ENCODE measurements around the gene D2HGDH. TPM values are rescaled to one million over a fixed set of nuclear protein-coding genes. Genes with fewer than 3 reads are reported as not detected.
A peak's percentile ranks its signal among the peaks of the same experiment; 100 is the strongest.

The D2HGDH gene
- total and polyA plus RNA-seq, 8 donors = 14.9 to 116 (median 25.6) TPM

DNA sequence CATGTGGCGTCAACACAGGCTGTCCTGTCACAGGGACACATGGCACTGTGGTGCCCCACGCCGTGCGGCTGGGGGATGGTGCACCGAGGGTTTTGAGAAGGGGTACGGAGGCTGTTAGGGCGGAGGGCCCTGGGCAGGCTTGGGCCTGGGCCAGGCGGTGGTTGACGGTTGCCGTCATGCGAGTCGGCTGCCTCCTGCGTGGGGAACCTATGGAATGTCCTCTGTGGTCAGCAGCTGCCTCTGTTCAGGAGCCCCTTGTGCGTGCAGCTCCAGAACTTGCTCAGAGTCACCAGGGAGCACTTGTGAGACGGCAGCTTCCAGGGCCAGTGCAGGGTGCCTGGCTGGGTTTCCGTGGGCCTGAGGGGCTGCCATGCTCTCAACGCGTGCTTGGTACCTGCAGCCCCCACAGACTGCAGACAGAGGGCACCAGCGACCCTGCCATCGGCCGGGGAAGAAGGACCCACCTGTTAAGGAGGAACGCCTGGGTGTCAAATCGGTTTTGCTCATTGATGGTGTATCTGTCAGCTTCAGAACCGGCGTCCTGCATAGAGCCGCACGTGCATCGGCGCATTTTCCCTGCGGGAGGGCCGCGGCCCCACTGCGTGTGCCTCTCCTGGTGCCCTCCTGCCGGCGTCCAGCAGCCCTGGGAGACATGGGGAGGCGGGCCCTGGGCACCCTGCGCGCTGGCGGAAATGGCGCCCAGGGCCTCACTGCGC lies 10.0 kb upstream of the D2HGDH start:
- intact Hi-C loops (cut with DNase I) = no loop called here
- WGBS, 2 donors = 96% methylated on average over 41 of the region's 41 CpGs
- Histone ChIP-seq H3K4me1 (no peaks in the 10 kb centered on the region), H3K27me3 (no peaks in the 10 kb centered on the region), H3K9me3 (no peaks in the 10 kb centered on the region), H3K36me3 (peaks cover 0 to 48% (median 16%) of the 10 kb centered on the region in 3 donors), H3K27ac (no peak overlapping the region), H3K4me3 (no peak overlapping the region)
- DNase-seq = peak in 1 of 6 donors; percentile 34
- ATAC-seq = no peak
- TF ChIP-seq, protein P1, sequence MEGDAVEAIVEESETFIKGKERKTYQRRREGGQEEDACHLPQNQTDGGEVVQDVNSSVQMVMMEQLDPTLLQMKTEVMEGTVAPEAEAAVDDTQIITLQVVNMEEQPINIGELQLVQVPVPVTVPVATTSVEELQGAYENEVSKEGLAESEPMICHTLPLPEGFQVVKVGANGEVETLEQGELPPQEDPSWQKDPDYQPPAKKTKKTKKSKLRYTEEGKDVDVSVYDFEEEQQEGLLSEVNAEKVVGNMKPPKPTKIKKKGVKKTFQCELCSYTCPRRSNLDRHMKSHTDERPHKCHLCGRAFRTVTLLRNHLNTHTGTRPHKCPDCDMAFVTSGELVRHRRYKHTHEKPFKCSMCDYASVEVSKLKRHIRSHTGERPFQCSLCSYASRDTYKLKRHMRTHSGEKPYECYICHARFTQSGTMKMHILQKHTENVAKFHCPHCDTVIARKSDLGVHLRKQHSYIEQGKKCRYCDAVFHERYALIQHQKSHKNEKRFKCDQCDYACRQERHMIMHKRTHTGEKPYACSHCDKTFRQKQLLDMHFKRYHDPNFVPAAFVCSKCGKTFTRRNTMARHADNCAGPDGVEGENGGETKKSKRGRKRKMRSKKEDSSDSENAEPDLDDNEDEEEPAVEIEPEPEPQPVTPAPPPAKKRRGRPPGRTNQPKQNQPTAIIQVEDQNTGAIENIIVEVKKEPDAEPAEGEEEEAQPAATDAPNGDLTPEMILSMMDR (IDR thresholded peaks at IDR 0.05) = no peak
- no peak for FAIRE-seq

DNA sequence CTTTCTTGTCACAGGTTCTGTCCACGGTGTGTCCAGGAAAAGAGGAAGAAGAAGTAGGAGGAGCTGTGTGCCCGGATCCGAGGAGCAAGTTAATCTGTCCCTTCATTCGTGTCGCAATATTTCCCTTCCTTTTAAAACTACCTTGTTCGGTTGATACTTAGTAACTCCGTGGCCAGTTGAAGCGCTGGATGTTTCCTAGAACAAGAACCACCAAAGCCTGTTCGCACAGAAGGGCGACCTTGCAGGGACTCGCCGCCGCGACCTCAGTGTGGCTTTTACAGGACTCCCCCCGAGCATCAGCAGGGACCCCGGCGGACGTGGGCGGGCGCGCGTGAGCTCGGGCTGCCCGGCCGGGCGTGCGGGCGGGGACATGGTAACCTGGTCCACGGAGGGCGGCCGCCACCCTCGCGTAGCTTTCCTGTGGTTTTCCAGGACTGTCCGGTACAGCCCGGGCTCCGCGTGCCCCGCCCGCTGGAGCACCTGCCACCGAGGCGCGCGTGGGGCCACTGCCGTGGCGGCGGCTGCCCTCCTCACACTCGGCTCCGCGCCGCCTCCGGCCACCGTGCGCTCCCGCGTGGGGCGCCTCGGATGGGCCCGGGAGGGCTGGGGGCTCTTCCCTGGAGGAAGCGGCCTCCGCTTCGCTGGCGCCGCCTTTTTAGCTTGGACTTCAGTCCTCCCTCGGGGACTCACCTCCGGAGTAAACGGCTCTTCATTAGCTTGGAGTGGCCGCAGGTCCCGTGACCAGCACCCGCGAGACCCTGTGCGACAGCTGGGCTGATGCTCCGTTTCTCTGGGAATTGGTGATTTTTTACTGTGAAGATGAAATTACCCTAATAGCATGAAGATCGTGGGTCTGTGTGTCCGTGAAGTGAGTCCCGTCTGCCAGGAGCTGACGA lies 9.2 kb upstream of the D2HGDH start:
- intact Hi-C loops (cut with DNase I) = no loop called here
- TF ChIP-seq, protein P1 (IDR thresholded peaks at IDR 0.05) = no peak
- FAIRE-seq (no peak), ATAC-seq (peak in 1 of 4 donors; percentile 5), DNase-seq (peak in 1 of 6 donors; percentile 25)
- H3K9me3 ChIP-seq = no peaks in the 10 kb centered on the region
- no peak overlapping the region for H3K27ac ChIP-seq
- WGBS, 2 donors = 96 to 97% methylated on average over 65 to 76 of the region's 76 CpGs
- H3K36me3 ChIP-seq = peaks cover 0 to 40% (median 8%) of the 10 kb centered on the region in 3 donors
- no peaks in the 10 kb centered on the region for H3K27me3 ChIP-seq
- no peaks in the 10 kb centered on the region for H3K4me1 ChIP-seq
- no peak overlapping the region for H3K4me3 ChIP-seq

DNA sequence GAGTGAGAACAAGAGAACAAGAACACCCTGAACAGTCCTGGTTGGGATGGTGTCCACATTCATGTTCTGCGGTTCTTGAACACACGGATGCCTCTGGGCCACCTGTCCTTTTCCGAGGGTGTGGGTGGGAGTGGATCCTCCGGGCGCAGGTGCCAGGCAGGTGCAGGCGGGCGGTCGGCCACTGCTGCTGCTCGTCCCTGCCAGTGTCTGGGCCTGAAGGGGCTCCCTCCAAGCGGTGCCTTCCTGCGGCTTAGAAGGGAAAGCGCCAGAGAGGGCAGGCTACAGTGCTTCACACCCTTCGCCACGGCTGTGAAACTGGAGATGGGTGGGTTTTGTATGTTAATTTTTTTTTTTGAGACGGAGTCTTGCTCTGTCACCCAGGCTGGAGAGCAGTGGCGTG lies 8.0 kb upstream of the D2HGDH start:
- FAIRE-seq (no peak), DNase-seq (peak in 1 of 6 donors; percentile 15), ATAC-seq (no peak)
- Histone ChIP-seq H3K36me3 (peaks cover 0 to 27% (median 0%) of the 10 kb centered on the region in 3 donors), H3K9me3 (no peaks in the 10 kb centered on the region), H3K27ac (no peak overlapping the region), H3K4me1 (no peaks in the 10 kb centered on the region), H3K27me3 (no peaks in the 10 kb centered on the region), H3K4me3 (no peak overlapping the region)
- TF ChIP-seq, protein P1 (IDR thresholded peaks at IDR 0.05) = no peak
- intact Hi-C loops (cut with DNase I) = no loop called here
- WGBS, 2 donors = 90 to 93% methylated on average over 16 of the region's 16 CpGs

DNA sequence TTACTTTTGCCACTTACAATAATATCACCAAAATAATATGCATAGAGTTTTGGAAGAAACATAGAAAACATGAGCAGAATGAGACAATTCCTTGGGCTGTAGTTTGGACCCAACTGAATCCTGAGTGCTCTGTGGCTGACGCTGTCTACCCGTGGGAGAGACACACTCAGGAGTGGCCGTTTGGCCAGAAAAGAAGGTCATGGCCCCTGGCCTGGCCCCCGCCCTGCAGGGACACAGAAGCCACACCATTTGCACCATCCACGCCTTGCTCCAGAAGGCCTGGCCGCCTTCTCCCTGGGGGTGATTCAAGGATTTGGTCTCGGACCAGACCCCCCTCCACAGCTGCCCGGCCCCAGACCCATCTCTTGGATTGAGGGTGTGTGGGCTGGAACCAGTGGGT lies 6.4 kb upstream of the D2HGDH start:
- no peak for ATAC-seq
- WGBS, 2 donors = 85 to 88% methylated on average over 8 of the region's 8 CpGs
- Histone ChIP-seq H3K9me3 (no peaks in the 10 kb centered on the region), H3K4me1 (no peaks in the 10 kb centered on the region), H3K36me3 (peaks cover 0 to 22% (median 0%) of the 10 kb centered on the region in 3 donors), H3K4me3 (no peak overlapping the region), H3K27ac (peak overlapping the region in 1 of 4 donors; percentile 41), H3K27me3 (no peaks in the 10 kb centered on the region)
- intact Hi-C loops (cut with DNase I) = no loop called here
- peak in 1 of 6 donors; percentile 15 for DNase-seq
- TF ChIP-seq, protein P1 (IDR thresholded peaks at IDR 0.05) = no peak
- no peak for FAIRE-seq

All from pancreas (tissue), 10 donors.